Hepatocyte (in vitro differentiated cells): ENCODE data around the gene PRKG1.

ENCODE experiments used
- EZH2 ChIP-seq: fragments of 200-600 bp; sonication (generic); IDR thresholded peaks from 2 replicates; pipeline ENCODE4 v1.6.1; 2016; ENCODE audit warnings: antibody characterized with exemption, mild to moderate bottlenecking, borderline replicate concordance
- EZH2phosphoT487 ChIP-seq: fragments of 200-600 bp; sonication (generic); IDR thresholded peaks from one replicate; pipeline ENCODE4 v1.6.1; 2018; ENCODE audit warnings: antibody characterized with exemption, mild to moderate bottlenecking, low read depth, moderate library complexity; ENCODE audit not compliant: unreplicated experiment, severe bottlenecking
- TF ChIP-seq, protein P1 (sequence below): fragments of 200-600 bp; sonication (generic); IDR thresholded peaks from 2 replicates; pipeline ENCODE4 v1.5.1; 2016; ENCODE audit warnings: antibody characterized with exemption, mild to moderate bottlenecking; ENCODE audit not compliant: poor library complexity

DNA sequence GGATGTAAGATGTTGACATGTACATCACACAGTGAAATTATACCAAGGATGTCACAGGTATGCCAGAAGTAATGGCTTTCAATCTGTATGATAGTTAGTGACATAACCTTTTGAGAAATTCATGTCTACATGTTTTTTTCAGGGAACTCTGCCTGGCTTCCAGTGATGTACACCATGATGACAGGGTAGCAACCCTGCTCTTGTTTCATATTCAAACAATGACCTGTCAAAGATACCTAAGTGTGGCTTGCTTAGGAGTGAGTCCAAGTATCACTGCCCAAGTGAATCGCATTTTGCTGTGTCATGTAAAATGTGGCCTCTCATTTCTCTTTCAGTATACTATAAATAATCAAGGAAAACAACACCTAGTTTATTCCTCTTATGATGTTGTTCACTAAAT, 1033.9 kb downstream of the PRKG1 start:
- TF ChIP-seq, protein P1, sequence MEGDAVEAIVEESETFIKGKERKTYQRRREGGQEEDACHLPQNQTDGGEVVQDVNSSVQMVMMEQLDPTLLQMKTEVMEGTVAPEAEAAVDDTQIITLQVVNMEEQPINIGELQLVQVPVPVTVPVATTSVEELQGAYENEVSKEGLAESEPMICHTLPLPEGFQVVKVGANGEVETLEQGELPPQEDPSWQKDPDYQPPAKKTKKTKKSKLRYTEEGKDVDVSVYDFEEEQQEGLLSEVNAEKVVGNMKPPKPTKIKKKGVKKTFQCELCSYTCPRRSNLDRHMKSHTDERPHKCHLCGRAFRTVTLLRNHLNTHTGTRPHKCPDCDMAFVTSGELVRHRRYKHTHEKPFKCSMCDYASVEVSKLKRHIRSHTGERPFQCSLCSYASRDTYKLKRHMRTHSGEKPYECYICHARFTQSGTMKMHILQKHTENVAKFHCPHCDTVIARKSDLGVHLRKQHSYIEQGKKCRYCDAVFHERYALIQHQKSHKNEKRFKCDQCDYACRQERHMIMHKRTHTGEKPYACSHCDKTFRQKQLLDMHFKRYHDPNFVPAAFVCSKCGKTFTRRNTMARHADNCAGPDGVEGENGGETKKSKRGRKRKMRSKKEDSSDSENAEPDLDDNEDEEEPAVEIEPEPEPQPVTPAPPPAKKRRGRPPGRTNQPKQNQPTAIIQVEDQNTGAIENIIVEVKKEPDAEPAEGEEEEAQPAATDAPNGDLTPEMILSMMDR: no peak
- TF ChIP-seq EZH2phosphoT487 (no peak), EZH2 (no peak)
